Suprapubic skin (tissue), 3 donors: ENCODE results near the gene C1QL4.

Source experiments
- CTCF ChIP-seq, 2 donors: fragments of 200-600 bp in 1 of 2; fragments of 450-650 bp in 1 of 2; sonication (generic) in 1 of 2; IDR thresholded peaks; one replicate each; pipeline ENCODE4 v1.5.1; 2016 to 2019; ENCODE audit warnings: antibody characterized with exemption in 2 of 2, mild to moderate bottlenecking in 1 of 2, moderate library complexity in 1 of 2
- POLR2AphosphoS5 ChIP-seq, 3 donors: sonication (generic); formaldehyde crosslinking; IDR thresholded peaks; one replicate each; pipeline ENCODE4 v1.6.1; 2017; ENCODE audit warnings: antibody characterized with exemption in 3 of 3

DNA sequence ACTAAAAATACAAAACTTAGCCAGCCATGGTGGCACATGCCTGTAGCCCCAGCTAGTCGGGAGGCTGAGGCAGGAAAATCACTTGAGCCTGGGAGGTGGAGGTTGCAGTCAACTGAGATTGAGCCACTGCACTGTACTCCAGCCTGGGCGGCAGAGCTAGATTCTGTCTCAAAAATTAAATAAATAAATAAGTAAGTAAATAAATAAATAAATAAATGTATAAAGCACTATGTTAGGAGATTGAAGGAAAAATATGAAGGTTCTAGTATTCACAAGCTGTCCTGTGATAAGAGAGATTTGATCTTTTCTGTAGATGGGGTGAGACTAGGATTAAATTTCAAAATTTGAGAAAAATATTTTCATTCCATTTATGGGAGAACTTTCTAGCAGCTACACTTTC lies 15.4 kb upstream of the C1QL4 start:
- no peak for TF ChIP-seq POLR2AphosphoS5 (IDR thresholded peaks at IDR 0.05)
- TF ChIP-seq CTCF (IDR thresholded peaks at IDR 0.05): no peak
